C4-2B (cell line): ENCODE measurements around the gene DNAJC7.

Experiments used
- CTCF ChIP-seq: fragments of 450-650 bp; conservative IDR thresholded peaks from 2 replicates; pipeline ENCODE4 v1.5.1; 2017; ENCODE audit warnings: mild to moderate bottlenecking
- ZFX ChIP-seq: fragments of 450-650 bp; IDR thresholded peaks from 2 replicates; pipeline ENCODE4 v1.6.1; 2017

GRCh38 chr17:41996855-41997164 is 20.4 kb downstream of the DNAJC7 start:
- TF ChIP-seq CTCF (no peak), ZFX (no peak)
